HUDEP-2 (cell line): ENCODE results near the gene TUBB4A.
A peak's percentile ranks its signal among the peaks of the same experiment; 100 is the strongest.
"Not testable (repeated sequence)": the region's sequence is repeated elsewhere in the genome, so short reads cannot be mapped to it uniquely, and the experiment has no call there.

ENCODE experiments used
- DNase-seq, 76 experiments: peaks; one replicate each; lab custom pipeline; 2025; ENCODE audit not compliant: unreplicated experiment in 76 of 76; lab: John Stamatoyannopoulos, UW

Gene TUBB4A

GRCh38 chr19:6501740-6502648 lies at the start of gene TUBB4A:
Gene TUBB4A (minus strand): TSS chr19:6502309. CDS start chr19:6502212, 97 bp downstream.
- no peak for DNase-seq

- DNase-seq = no peak
These were observed 49.0 kb upstream of the TUBB4A start for GRCh38 chr19:6551091-6551490.

DNA sequence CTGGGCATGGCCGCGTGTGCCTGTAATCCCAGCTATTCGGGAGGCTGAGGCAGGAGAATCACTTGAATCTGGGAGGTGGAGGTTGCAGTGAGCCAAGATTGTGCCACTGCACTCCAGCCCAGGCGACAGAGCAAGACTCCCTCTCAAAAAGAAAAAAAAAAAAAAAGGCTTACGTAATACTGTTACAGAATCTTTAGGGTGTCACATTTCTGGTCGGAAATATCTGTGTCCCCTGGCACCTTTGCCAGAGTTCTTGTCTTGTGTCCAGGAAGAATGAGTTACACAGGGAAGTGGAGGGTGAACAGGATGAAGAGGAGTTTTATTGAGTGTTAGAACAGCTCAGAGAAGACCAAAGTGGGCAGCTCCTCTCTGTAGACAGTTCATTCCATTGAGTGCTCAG lies 48.6 kb upstream of the TUBB4A start:
- not testable (repeated sequence) for DNase-seq

GRCh38 chr19:6543866-6544347 lies 41.8 kb upstream of the TUBB4A start:
- DNase-seq = no peak

DNA sequence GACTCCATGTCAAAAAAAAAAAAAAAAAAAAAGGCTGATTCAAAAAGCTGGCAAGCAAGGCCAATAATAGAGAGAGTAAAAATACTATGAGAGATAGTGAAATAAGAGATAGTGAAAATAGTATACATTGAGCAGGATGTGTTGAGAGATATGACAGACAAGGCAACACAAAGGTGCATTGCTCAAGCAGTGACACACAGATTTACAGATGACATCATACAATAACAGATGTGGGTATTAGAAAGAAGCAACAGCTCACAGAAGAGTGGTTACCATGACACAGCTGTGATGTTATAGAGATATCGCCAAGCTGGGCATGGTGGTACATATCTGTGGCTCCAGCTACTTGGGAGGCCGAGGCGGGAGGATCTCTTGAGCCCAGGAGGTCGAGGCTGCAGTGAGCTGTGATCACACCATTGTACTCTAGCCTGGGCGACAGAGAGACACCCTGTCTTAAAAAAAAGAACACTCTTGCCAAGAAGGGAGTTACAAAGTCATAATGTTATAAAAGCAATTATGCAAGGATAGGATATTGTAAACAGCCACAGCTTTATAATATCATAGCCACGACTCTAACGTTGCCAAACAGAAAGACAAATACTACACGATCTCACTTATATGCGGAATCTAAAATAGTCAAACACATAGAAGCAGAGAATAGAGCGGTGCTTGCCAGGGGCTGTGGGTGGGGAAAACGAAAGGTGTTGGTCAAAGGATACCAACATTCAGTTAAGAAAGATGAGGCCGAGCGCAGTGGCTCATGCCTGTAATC lies 39.0 kb upstream of the TUBB4A start:
- DNase-seq = no peak

DNA sequence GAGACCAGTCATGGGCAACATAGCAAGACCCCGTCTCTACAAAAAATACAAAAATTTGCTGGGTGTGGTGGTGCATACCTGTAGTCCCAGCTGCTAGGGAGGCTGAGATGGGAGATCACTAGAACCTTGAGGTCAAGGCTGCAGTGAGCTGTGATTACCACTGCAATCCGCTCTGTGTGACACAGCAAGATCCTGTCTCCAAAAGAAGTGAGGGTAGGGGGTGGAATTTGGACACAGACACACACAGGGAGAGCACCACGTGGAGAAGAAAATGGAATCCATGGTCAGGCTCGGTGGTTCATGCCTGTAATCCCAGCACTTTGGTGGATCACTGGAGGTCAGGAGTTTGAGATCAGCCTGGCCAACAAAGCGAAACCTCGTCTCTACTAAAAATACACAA lies 37.4 kb upstream of the TUBB4A start:
- no peak for DNase-seq

DNA sequence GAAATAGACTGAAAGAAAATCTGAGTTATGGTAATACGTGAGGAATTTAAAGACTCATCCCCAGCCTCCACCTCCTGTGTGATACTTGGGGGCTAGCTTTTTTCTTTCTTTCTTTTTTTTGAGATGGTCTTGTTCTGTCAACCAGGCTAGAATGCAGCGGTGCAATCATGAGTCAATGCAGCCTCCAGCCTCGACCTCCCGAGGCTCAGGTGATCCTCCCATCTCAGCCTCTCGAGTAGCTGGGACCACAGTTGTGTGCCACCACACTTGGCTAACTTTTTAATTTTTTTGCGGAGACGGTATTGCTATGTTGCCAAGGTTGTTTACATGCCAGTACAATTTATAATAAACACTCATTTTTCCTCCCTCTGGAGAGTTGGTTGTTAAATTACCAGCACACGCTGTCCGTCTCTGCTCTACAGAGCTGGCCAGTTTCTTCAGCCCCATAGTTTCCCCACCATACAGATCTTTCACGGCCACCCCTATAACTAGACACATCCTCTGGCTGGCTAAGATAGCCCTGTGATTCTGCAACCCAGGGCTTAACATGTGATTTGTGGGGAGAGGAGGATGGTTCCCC lies 33.5 kb upstream of the TUBB4A start:
- DNase-seq = no peak

DNA sequence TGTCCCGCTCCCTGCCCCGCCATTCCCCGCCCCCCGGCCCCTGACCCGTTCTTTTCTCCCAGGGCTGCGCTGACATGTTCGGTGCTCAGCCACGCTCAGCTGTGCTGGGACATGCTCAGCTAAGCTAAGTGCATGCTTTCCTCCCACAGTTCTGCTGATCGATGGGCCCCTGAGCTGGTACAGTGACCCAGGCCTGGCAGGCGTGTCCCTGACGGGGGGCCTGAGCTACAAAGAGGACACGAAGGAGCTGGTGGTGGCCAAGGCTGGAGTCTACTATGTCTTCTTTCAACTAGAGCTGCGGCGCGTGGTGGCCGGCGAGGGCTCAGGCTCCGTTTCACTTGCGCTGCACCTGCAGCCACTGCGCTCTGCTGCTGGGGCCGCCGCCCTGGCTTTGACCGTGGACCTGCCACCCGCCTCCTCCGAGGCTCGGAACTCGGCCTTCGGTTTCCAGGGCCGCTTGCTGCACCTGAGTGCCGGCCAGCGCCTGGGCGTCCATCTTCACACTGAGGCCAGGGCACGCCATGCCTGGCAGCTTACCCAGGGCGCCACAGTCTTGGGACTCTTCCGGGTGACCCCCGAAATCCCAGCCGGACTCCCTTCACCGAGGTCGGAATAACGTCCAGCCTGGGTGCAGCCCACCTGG lies 32.5 kb upstream of the TUBB4A start:
- no peak for DNase-seq

DNA sequence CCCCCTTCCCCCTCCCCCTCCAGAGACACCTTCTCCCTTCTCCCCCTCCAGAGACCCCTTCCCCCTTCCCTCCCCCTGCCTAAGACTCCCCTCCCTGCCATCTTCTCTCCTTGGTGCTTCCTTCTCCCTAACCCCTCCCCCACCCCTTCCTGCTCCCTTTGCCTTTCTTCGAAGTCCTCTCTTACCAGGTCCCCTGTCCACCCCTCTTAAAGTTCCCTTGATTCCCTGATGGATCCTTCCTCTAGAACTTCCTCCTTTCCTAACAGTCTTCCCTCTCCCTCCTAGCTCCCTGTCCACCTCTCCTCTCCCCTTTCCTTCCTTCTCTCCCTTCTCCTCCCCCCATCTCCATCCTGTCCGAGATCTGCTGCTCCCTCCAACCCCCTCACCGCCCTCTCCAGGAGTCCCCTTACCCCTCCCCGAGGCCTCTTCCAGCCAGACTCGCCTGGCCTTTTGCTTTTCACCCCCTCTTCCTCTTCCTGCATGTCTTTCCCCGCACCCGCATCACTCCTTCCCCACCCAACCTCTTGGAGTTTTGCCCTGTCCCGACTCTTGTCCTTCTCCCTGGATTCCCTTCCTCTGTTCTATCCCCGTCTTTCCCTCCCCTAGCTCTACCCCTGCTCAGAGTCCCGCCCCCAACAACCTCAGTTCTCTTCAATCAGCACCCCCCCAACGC lies 31.8 kb upstream of the TUBB4A start:
- DNase-seq = no peak

- no peak for DNase-seq
These were observed 30.9 kb upstream of the TUBB4A start for GRCh38 chr19:6533000-6533328.

DNA sequence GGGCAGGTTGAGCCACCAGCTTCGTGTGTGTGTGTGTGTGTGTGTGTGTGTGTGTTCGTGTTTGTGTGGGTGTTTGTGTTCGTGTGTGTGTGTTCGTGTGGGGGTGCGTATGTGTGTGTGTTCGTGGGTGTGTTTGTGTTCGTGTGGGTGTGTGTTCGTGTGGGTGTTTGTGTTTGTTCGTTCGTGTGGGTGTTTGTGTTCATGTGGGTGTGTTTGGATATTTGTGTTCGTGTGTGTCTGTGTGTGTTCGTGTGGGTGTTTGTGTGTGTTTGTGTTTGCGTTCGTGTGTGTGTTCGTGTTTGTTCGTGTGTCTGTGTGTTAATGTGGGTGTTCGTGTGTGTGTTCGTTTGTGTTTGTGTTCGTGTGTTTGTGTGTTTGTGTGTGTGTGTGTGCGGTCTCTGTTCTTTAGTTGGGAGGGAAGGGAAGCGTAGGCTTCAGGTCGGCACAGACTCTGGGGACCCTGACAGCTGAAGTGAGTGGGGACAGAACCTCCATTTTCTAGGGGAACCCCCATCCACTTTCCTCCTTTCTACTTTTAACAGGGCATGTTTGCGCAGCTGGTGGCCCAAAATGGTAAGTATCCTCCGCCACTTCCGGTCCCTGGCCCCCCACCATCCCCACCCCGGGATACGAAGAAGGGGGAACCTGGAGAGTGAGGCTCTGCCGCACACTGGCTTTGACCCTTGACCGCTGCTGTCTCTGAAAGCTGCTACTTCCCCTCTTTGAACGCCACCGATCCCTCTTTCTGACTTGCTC lies 30.3 kb upstream of the TUBB4A start:
- DNase-seq = peak in 21 of 76 experiments; percentile 13 to 49 (median 31)

GRCh38 chr19:6531956-6532243 lies 29.8 kb upstream of the TUBB4A start:
- peak in 3 of 76 experiments; percentile 22 to 52 (median 30) for DNase-seq

DNA sequence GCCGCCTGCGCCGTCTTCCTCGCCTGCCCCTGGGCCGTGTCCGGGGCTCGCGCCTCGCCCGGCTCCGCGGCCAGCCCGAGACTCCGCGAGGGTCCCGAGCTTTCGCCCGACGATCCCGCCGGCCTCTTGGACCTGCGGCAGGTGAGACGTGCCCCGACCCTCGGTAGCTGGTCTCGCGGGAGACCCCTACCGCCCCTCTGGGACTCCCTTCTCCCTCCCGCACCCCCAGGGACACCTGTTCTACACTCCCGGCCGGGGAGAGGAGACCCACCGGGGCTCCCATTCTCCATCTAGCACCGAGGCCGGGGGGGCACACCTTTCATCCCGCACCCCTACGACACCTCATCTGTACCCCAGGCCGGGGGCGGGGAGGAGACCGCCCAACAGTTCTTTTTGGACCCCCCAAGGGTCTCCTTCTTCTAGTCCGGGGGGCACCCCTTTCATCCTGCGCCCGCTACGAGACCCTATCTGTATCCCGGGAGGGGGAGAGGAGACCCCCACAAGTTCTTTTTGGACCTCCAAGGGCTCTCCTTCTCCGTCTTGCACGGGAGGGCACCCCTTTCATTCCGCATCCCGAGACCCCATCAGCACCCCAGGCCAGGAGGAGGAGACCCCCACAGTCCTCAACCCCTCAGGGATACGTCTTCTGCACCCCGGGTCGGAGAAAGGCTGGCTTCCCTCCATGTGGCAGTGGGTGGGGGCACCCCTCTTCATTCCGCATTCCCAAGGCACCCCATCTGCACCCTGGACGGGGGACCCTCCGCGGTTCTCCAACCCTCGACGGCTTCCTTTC lies 29.2 kb upstream of the TUBB4A start:
- DNase-seq = peak in 5 of 76 experiments; percentile 52 to 96 (median 57)

GRCh38 chr19:6530386-6531162 lies 28.5 kb upstream of the TUBB4A start, which contains the start of gene TNFSF9:
Gene TNFSF9 (plus strand): TSS chr19:6531026. CDS start chr19:6531037, 11 bp downstream.
- DNase-seq = peak in 75 of 76 experiments; percentile 27 to 99 (median 91)

- peak in 3 of 76 experiments; percentile 40 to 66 (median 54) for DNase-seq
These were observed 27.9 kb upstream of the TUBB4A start for GRCh38 chr19:6529937-6530385.

- no peak for DNase-seq
These were observed 27.2 kb upstream of the TUBB4A start for GRCh38 chr19:6529351-6529750.

DNA sequence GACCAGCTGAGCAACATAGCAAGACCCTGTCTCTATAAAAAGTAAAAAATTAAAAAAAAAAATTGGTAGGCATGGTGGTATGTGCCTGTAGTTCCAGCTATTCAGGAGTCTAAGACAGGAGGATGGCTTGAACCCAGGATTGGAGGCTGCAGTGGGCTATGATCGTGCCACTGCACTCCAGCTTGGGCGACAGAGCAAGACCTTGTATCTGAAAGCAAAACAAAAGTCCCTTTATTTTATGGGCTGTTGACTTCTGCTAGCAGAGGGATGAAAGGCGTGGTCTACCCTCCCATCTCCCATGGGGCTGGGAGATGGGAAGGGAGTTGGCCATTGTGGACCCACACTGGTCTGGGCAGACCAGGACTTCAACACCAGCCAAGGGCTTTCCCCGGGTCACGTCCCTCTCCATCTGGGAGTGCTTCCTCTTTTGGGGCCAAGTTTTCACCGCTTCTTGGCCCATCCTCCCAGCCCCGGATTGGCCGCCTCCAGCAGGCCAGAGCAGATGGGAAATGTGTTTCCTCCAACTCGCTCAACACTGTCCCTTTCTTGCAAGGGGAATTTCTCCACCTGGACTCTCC lies 26.5 kb upstream of the TUBB4A start:
- peak in 8 of 76 experiments; percentile 13 to 34 (median 23) for DNase-seq
